Progenitor cell of endocrine pancreas (in vitro differentiated cells): Measurements from ENCODE around the gene SPECC1L. TPM values are rescaled to one million over a fixed set of nuclear protein-coding genes. Genes with fewer than 3 reads are reported as not detected.

ENCODE experiments used
- DNase-seq: peaks from one replicate; pipeline ENCODE4 v3.0.0; 2021; ENCODE audit warnings: low spot score; ENCODE audit not compliant: unreplicated experiment
- H3K27ac Mint-ChIP-seq: 2 replicates; pipeline ENCODE4 v1.8.0; 2021; ENCODE audit warnings: mild to moderate bottlenecking, moderate library complexity, mixed read lengths
- H3K27me3 Mint-ChIP-seq: 2 replicates; pipeline ENCODE4 v1.8.0; 2021; ENCODE audit warnings: mixed read lengths
- H3K36me3 Mint-ChIP-seq: 2 replicates; pipeline ENCODE4 v1.8.0; 2022; ENCODE audit warnings: mixed read lengths; ENCODE audit not compliant: insufficient read depth
- H3K4me1 Mint-ChIP-seq: 2 replicates; pipeline ENCODE4 v1.8.0; 2021; ENCODE audit warnings: low read depth, mixed read lengths
- H3K4me3 Mint-ChIP-seq: 2 replicates; pipeline ENCODE4 v1.8.0; 2021; ENCODE audit warnings: low read depth, mild to moderate bottlenecking, moderate library complexity, mixed read lengths
- H3K9me3 Mint-ChIP-seq: 2 replicates; pipeline ENCODE4 v1.8.0; 2021; ENCODE audit warnings: low read depth, mixed read lengths
- CTCF ChIP-seq: fragments of 200-600 bp; sonication (generic); IDR thresholded peaks from one replicate; pipeline ENCODE4 v1.5.0; 2021; ENCODE audit warnings: antibody characterized with exemption, mild to moderate bottlenecking; ENCODE audit not compliant: unreplicated experiment
- total RNA-seq: library from RNA; stranded (reverse); gene quantifications from 2 replicates; pipeline ENCODE4 v1.2.1, GENCODE V29; 2021

Gene SPECC1L
- total RNA-seq, 1 donor from 2014 or later: 96.9 TPM

GRCh38 chr22:24355574-24355973 lies 84.9 kb downstream of the SPECC1L start:
- TF ChIP-seq CTCF: no peak
- Mint-ChIP-seq H3K9me3 (peaks cover 11% of the 10 kb centered on the region), H3K4me1 (peaks cover 15% of the 10 kb centered on the region), H3K27me3 (no peaks in the 10 kb centered on the region), H3K27ac (no peak overlapping the region), H3K4me3 (no peak overlapping the region), H3K36me3 (peaks cover 40% of the 10 kb centered on the region)
- no peak for DNase-seq

- Mint-ChIP-seq H3K4me3 (no peak overlapping the region), H3K36me3 (peaks cover 33% of the 10 kb centered on the region), H3K27me3 (no peaks in the 10 kb centered on the region), H3K27ac (no peak overlapping the region), H3K9me3 (peaks cover 11% of the 10 kb centered on the region), H3K4me1 (peaks cover 18% of the 10 kb centered on the region)
- no peak for DNase-seq
- no peak for TF ChIP-seq CTCF
Observed at GRCh38 chr22:24357547-24357946, 86.9 kb downstream of the SPECC1L start.

- no peaks in the 10 kb centered on the region for H3K27me3 Mint-ChIP-seq
- no peak overlapping the region for H3K4me3 Mint-ChIP-seq
- H3K4me1 Mint-ChIP-seq: peaks cover 18% of the 10 kb centered on the region
- peak overlapping the region; percentile 62 for H3K27ac Mint-ChIP-seq
- H3K9me3 Mint-ChIP-seq: peaks cover 5% of the 10 kb centered on the region
- peaks cover 26% of the 10 kb centered on the region for H3K36me3 Mint-ChIP-seq
- no peak for DNase-seq
- TF ChIP-seq CTCF: no peak
Observed at GRCh38 chr22:24358105-24358836, 87.6 kb downstream of the SPECC1L start.

GRCh38 chr22:24359452-24360120 lies 89.0 kb downstream of the SPECC1L start:
- no peak overlapping the region for H3K4me3 Mint-ChIP-seq
- no peaks in the 10 kb centered on the region for H3K27me3 Mint-ChIP-seq
- peak overlapping the region; percentile 18 for H3K27ac Mint-ChIP-seq
- peaks cover 16% of the 10 kb centered on the region for H3K36me3 Mint-ChIP-seq
- H3K9me3 Mint-ChIP-seq: no peaks in the 10 kb centered on the region
- TF ChIP-seq CTCF: no peak
- peaks cover 18% of the 10 kb centered on the region for H3K4me1 Mint-ChIP-seq
- no peak for DNase-seq

GRCh38 chr22:24361976-24362646 lies 91.5 kb downstream of the SPECC1L start:
- Mint-ChIP-seq H3K27me3 (no peaks in the 10 kb centered on the region), H3K9me3 (no peaks in the 10 kb centered on the region), H3K27ac (peak overlapping the region; percentile 60), H3K4me3 (no peak overlapping the region), H3K4me1 (peaks cover 18% of the 10 kb centered on the region), H3K36me3 (peaks cover 21% of the 10 kb centered on the region)
- DNase-seq: no peak
- no peak for TF ChIP-seq CTCF
